ENCODE measurements around the gene KDM4C. TPM values are rescaled to one million over a fixed set of nuclear protein-coding genes. Genes with fewer than 3 reads are reported as not detected.
A peak's percentile ranks its signal among the peaks of the same experiment; 100 is the strongest.

KDM4C gene
- total and polyA plus RNA-seq, 2 of the 13 experiments (the other 11 are each of a cell fraction or from before 2014, with no cell fraction given): 19.4 to 23.6 TPM

- Histone ChIP-seq H3K4me3 (replicated peaks in 1 of 3; ENCODE audit: insufficient read depth in 1 of 3, low read depth in 2 of 3, low read length in 3 of 3) (no peak overlapping the region), H2AFZ (ENCODE audit: low read length) (no peak overlapping the region), H4K20me1 (ENCODE audit: insufficient read depth, low read length) (no peaks in the 10 kb centered on the region), H3K4me1 (ENCODE audit: insufficient read depth, low read length) (peaks cover 60% of the 10 kb centered on the region), H3K36me3 (replicated peaks in 1 of 2; ENCODE audit: control insufficient read depth in 1 of 2, insufficient read depth in 2 of 2, low read length in 2 of 2) (peaks cover 9 to 24% of the 10 kb centered on the region in 2 experiments), H3K9me3 (ENCODE audit: low read length) (no peaks in the 10 kb centered on the region), H3K4me2 (ENCODE audit: low read depth, low read length) (no peak overlapping the region), H3K9ac (ENCODE audit: insufficient read depth, low read depth, low read length) (no peak overlapping the region), H3K27me3 (ENCODE audit: control insufficient read depth in 1 of 2, insufficient read depth in 2 of 2, low read length in 2 of 2) (no peaks in the 10 kb centered on the region), H3K79me2 (ENCODE audit: insufficient read depth, low read length) (peaks cover 3% of the 10 kb centered on the region), H3K27ac (ENCODE audit: extremely low read length, insufficient read depth, low read length) (no peak overlapping the region)
- ATAC-seq: no peak
- in situ Hi-C loops (cut with HindIII; ENCODE audit: extremely low pct_ligation_motif_present, low pct_unique_long_range_greater_than_20kb): no loop called here
- DNase-seq (ENCODE audit: low spot score): no peak
- WGBS (ENCODE audit: low lambda C conversion rate): 84% methylated on average over 3 of the region's 3 CpGs
- intact Hi-C loops (cut with micrococcal nuclease; ENCODE audit: unreplicated experiment): no loop called here
- ChIA-PET CTCF (ENCODE audit: low intra/inter-chr PET ratio, low total read pairs) (no interaction called here), POLR2A (no interaction called here)
- FAIRE-seq: no peak
- no TSS peak for BruUV-seq (replicated peaks)
- TF ChIP-seq CTCF (CRISPR knock-in tag; IDR thresholded peaks at IDR 0.05) (no peak), NONO (IDR thresholded peaks at IDR 0.05) (no peak), NONO (CRISPR knock-in tag; conservative IDR thresholded peaks at IDR 0.05) (no peak), BCL6 (CRISPR knock-in tag; IDR thresholded peaks at IDR 0.05) (peak; percentile 96), NR2F1 (CRISPR knock-in tag; IDR thresholded peaks at IDR 0.05) (no peak)
These were observed 136.4 kb downstream of the KDM4C start for GRCh38 chr9:6894135-6894534.

- CTCF ChIA-PET (ENCODE audit: low intra/inter-chr PET ratio, low total read pairs): no interaction called here
- 91% methylated on average over 1 of the region's 1 CpG for WGBS (ENCODE audit: low lambda C conversion rate)
- H3K9me3 ChIP-seq (ENCODE audit: low read length): no peaks in the 10 kb centered on the region
- H3K36me3 ChIP-seq (replicated peaks in 1 of 2; ENCODE audit: control insufficient read depth in 1 of 2, insufficient read depth in 2 of 2, low read length in 2 of 2): peaks cover 3 to 14% of the 10 kb centered on the region in 2 experiments
- H3K4me2 ChIP-seq (ENCODE audit: low read depth, low read length): no peak overlapping the region
- POLR2A ChIA-PET: no interaction called here
- peaks cover 76% of the 10 kb centered on the region for H3K4me1 ChIP-seq (ENCODE audit: insufficient read depth, low read length)
- H2AFZ ChIP-seq (ENCODE audit: low read length): no peak overlapping the region
- no peaks in the 10 kb centered on the region for H3K27me3 ChIP-seq (ENCODE audit: control insufficient read depth in 1 of 2, insufficient read depth in 2 of 2, low read length in 2 of 2)
- in situ Hi-C loops (cut with HindIII; ENCODE audit: extremely low pct_ligation_motif_present, low pct_unique_long_range_greater_than_20kb): no loop called here
- peak overlapping the region; percentile 99 for H3K27ac ChIP-seq (ENCODE audit: extremely low read length, insufficient read depth, low read length)
- no peak overlapping the region for H3K9ac ChIP-seq (ENCODE audit: insufficient read depth, low read depth, low read length)
- BruUV-seq (replicated peaks): no TSS peak
- FAIRE-seq (no peak), ATAC-seq (no peak), DNase-seq (ENCODE audit: low spot score) (no peak)
- no peak overlapping the region for H3K4me3 ChIP-seq (replicated peaks in 1 of 3; ENCODE audit: insufficient read depth in 1 of 3, low read depth in 2 of 3, low read length in 3 of 3)
- intact Hi-C loops (cut with micrococcal nuclease; ENCODE audit: unreplicated experiment): loop anchor here (2.0 to 5.0 kb wide), 2 partner anchors 49 to 1268 kb away; partner anchors contain the start of gene RIC1
- TF ChIP-seq MAFK (conservative IDR thresholded peaks at IDR 0.05 in 1 of 2, IDR thresholded peaks at IDR 0.05 in 1 of 2; ENCODE audit: low read length in 2 of 2): peak; percentile 43 to 81
- no peak for TF ChIP-seq GATAD2A (CRISPR knock-in tag; IDR thresholded peaks at IDR 0.05)
- TF ChIP-seq MAFF (IDR thresholded peaks at IDR 0.05; ENCODE audit: low read depth, low read length): peak; percentile 51; the same call in 1 of the 2 replicates
- H4K20me1 ChIP-seq (ENCODE audit: insufficient read depth, low read length): no peaks in the 10 kb centered on the region
- peaks cover 3% of the 10 kb centered on the region for H3K79me2 ChIP-seq (ENCODE audit: insufficient read depth, low read length)
These were observed 138.0 kb downstream of the KDM4C start for GRCh38 chr9:6895754-6896153.
